WERI-Rb-1 (cell line): ENCODE data around the gene KPNA6.
"Not testable (repeated sequence)": the region's sequence is repeated elsewhere in the genome, so short reads cannot be mapped to it uniquely, and the experiment has no call there.

Source experiments
- DNase-seq: peaks from one replicate; pipeline ENCODE4 v3.0.0-alpha.2; 2020
- H3K27ac ChIP-seq: fragments of 250-450 bp; sonication (Bioruptor Pico); 2 replicates; pipeline ENCODE4 v1.5.1; 2020; ENCODE audit warnings: mild to moderate bottlenecking, moderate library complexity
- H3K27me3 ChIP-seq: fragments of 250-450 bp; sonication (Bioruptor Pico); 2 replicates; pipeline ENCODE4 v1.5.1; 2021; ENCODE audit warnings: mild to moderate bottlenecking, low read depth, moderate library complexity; ENCODE audit not compliant: insufficient read depth, severe bottlenecking
- H3K36me3 ChIP-seq: fragments of 250-450 bp; sonication (Bioruptor Pico); 2 replicates; pipeline ENCODE4 v1.5.1; 2020; ENCODE audit warnings: mild to moderate bottlenecking, moderate library complexity
- H3K4me3 ChIP-seq: 2 replicates; pipeline ENCODE4 v1.5.1; 2011; ENCODE audit warnings: low read depth, mild to moderate bottlenecking, control low read depth, low read length
- H3K9me3 ChIP-seq: fragments of 250-450 bp; sonication (Bioruptor Pico); 2 replicates; pipeline ENCODE4 v1.5.1; 2021; ENCODE audit warnings: mild to moderate bottlenecking, moderate library complexity; ENCODE audit not compliant: severe bottlenecking
- CTCF ChIP-seq: IDR thresholded peaks from 2 replicates; pipeline ENCODE4 v1.5.1; 2011; ENCODE audit warnings: low read depth, mild to moderate bottlenecking, control low read depth, inconsistent platforms, low read length

KPNA6 gene

GRCh38 chr1:32163405-32163804, 55.5 kb downstream of the KPNA6 start:
- H3K27ac ChIP-seq, result no peak overlapping the region
- no peak for TF ChIP-seq CTCF
- H3K4me3 ChIP-seq, result no peak overlapping the region
- no peaks in the 10 kb centered on the region for H3K9me3 ChIP-seq
- no peak for DNase-seq
- H3K27me3 ChIP-seq, result no peaks in the 10 kb centered on the region
- H3K36me3 ChIP-seq, result peaks cover 77% of the 10 kb centered on the region

GRCh38 chr1:32165633-32166032, 57.8 kb downstream of the KPNA6 start:
- H3K27me3 ChIP-seq, H3K27ac ChIP-seq, H3K9me3 ChIP-seq, H3K4me3 ChIP-seq, DNase-seq: not testable (repeated sequence)
- peaks cover 76% of the 10 kb centered on the region for H3K36me3 ChIP-seq

DNA sequence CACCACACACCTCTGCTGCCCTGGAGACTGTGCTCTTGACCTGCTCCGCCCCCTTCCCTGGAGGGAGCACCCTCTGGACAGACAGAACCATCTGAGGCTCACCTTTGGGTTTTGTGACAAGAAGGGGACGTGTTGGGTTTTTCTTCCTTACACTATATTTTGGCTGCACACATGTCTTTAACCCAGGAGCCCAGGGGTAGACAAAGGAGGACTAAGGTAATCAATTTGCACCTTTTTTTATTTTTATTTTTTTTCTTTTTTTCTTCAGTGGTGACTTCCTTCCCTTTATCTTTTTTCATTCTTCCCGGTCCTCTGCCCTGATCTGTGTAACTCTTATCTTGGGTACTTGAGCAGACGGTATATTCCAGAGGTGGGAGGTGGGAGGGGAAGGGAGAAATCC, 63.1 kb downstream of the KPNA6 start:
- H3K4me3 ChIP-seq, result no peak overlapping the region
- H3K27me3 ChIP-seq, result no peaks in the 10 kb centered on the region
- H3K27ac ChIP-seq, result no peak overlapping the region
- DNase-seq, result no peak
- no peak for TF ChIP-seq CTCF
- peaks cover 59% of the 10 kb centered on the region for H3K36me3 ChIP-seq
- no peaks in the 10 kb centered on the region for H3K9me3 ChIP-seq

GRCh38 chr1:32172621-32173245, 64.9 kb downstream of the KPNA6 start:
- TF ChIP-seq CTCF, result no peak
- peaks cover 45% of the 10 kb centered on the region for H3K36me3 ChIP-seq
- H3K4me3 ChIP-seq, result no peak overlapping the region
- DNase-seq, result no peak
- no peaks in the 10 kb centered on the region for H3K27me3 ChIP-seq
- no peak overlapping the region for H3K27ac ChIP-seq
- H3K9me3 ChIP-seq, result no peaks in the 10 kb centered on the region

- peak overlapping the region; percentile 82 for H3K4me3 ChIP-seq
- peak overlapping the region; percentile 93 for H3K27ac ChIP-seq
- no peaks in the 10 kb centered on the region for H3K27me3 ChIP-seq
- no peak for TF ChIP-seq CTCF
- H3K9me3 ChIP-seq, result no peaks in the 10 kb centered on the region
- no peak for DNase-seq
- peaks cover 41% of the 10 kb centered on the region for H3K36me3 ChIP-seq
Observed at GRCh38 chr1:32178380-32179192, 70.7 kb downstream of the KPNA6 start.

DNA sequence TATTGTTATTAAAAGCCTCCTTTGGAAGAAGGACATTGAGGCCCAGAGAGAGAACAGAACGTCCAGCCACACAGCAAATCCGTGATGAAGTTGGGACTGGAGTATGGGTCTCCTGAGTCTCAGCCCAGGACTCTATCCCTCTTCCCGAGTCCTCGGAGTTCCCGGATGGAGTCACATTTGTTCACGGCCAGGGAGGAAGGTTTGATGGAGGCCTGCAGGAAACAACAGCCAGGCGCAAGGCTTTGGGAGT, 71.3 kb downstream of the KPNA6 start:
- peak overlapping the region; percentile 82 for H3K4me3 ChIP-seq
- no peak for DNase-seq
- no peaks in the 10 kb centered on the region for H3K27me3 ChIP-seq
- no peaks in the 10 kb centered on the region for H3K9me3 ChIP-seq
- peaks cover 42% of the 10 kb centered on the region for H3K36me3 ChIP-seq
- peak overlapping the region; percentile 93 for H3K27ac ChIP-seq
- no peak for TF ChIP-seq CTCF
